ENCODE data around the gene CNST.

Gene CNST
- 73.9 to 118 (median 107) reads per million in 3 donors for total RNA-seq

GRCh38 chr1:246566128-246566812, at the start of gene CNST, which contains the start of gene TFB2M:
Gene CNST, plus strand, starts transcription at chr1:246566456. Its CDS starts 25,107 bp downstream, at chr1:246591563.
Gene TFB2M, minus strand, starts transcription at chr1:246566261. Its CDS starts 123 bp downstream, at chr1:246566138.
- peak; percentile 85 to 89 (median 86) for DNase-seq
- H3K27me3 ChIP-seq (replicated peaks; ENCODE audit: control insufficient read depth, insufficient read depth, low read length, poor library complexity, severe bottlenecking) = no peaks in the 10 kb centered on the region
- H3K4me3 ChIP-seq (ENCODE audit: insufficient read depth, low read depth, low read length, poor library complexity, severe bottlenecking) = peak within 1 kb of the TSS; percentile 94
- peak within 1 kb of the TSS; percentile 88 for H3K27ac ChIP-seq (ENCODE audit: insufficient read depth, low read length, poor library complexity, severe bottlenecking)
- H3K4me1 ChIP-seq (ENCODE audit: control insufficient read depth, insufficient read depth, low read length, poor library complexity, severe bottlenecking) = peaks cover 29% of the 10 kb centered on the region
- H3K9me3 ChIP-seq (ENCODE audit: control insufficient read depth, low read length) = no peaks in the 10 kb centered on the region
- peaks cover 3% of the 10 kb centered on the region for H3K36me3 ChIP-seq (ENCODE audit: control insufficient read depth, insufficient read depth, low read length)

- H3K4me3 ChIP-seq (ENCODE audit: insufficient read depth, low read depth, low read length, poor library complexity, severe bottlenecking) = no peak overlapping the region
- H3K4me1 ChIP-seq (ENCODE audit: control insufficient read depth, insufficient read depth, low read length, poor library complexity, severe bottlenecking) = no peaks in the 10 kb centered on the region
- DNase-seq = no peak
- H3K9me3 ChIP-seq (ENCODE audit: control insufficient read depth, low read length) = peaks cover 10% of the 10 kb centered on the region
- H3K36me3 ChIP-seq (ENCODE audit: control insufficient read depth, insufficient read depth, low read length) = no peaks in the 10 kb centered on the region
- no peak overlapping the region for H3K27ac ChIP-seq (ENCODE audit: insufficient read depth, low read length, poor library complexity, severe bottlenecking)
- H3K27me3 ChIP-seq (replicated peaks; ENCODE audit: control insufficient read depth, insufficient read depth, low read length, poor library complexity, severe bottlenecking) = no peaks in the 10 kb centered on the region
Measured at GRCh38 chr1:246517391-246517790, 48.9 kb upstream of the CNST start.

GRCh38 chr1:246518456-246519205, 47.6 kb upstream of the CNST start:
- H3K27ac ChIP-seq (ENCODE audit: insufficient read depth, low read length, poor library complexity, severe bottlenecking) = no peak overlapping the region
- peaks cover 10% of the 10 kb centered on the region for H3K9me3 ChIP-seq (ENCODE audit: control insufficient read depth, low read length)
- no peaks in the 10 kb centered on the region for H3K4me1 ChIP-seq (ENCODE audit: control insufficient read depth, insufficient read depth, low read length, poor library complexity, severe bottlenecking)
- H3K4me3 ChIP-seq (ENCODE audit: insufficient read depth, low read depth, low read length, poor library complexity, severe bottlenecking) = no peak overlapping the region
- DNase-seq = no peak
- no peaks in the 10 kb centered on the region for H3K27me3 ChIP-seq (replicated peaks; ENCODE audit: control insufficient read depth, insufficient read depth, low read length, poor library complexity, severe bottlenecking)
- H3K36me3 ChIP-seq (ENCODE audit: control insufficient read depth, insufficient read depth, low read length) = no peaks in the 10 kb centered on the region

GRCh38 chr1:246519514-246519913, 46.7 kb upstream of the CNST start:
- DNase-seq = no peak
- no peaks in the 10 kb centered on the region for H3K4me1 ChIP-seq (ENCODE audit: control insufficient read depth, insufficient read depth, low read length, poor library complexity, severe bottlenecking)
- H3K36me3 ChIP-seq (ENCODE audit: control insufficient read depth, insufficient read depth, low read length) = no peaks in the 10 kb centered on the region
- H3K4me3 ChIP-seq (ENCODE audit: insufficient read depth, low read depth, low read length, poor library complexity, severe bottlenecking) = no peak overlapping the region
- no peaks in the 10 kb centered on the region for H3K27me3 ChIP-seq (replicated peaks; ENCODE audit: control insufficient read depth, insufficient read depth, low read length, poor library complexity, severe bottlenecking)
- no peak overlapping the region for H3K27ac ChIP-seq (ENCODE audit: insufficient read depth, low read length, poor library complexity, severe bottlenecking)
- H3K9me3 ChIP-seq (ENCODE audit: control insufficient read depth, low read length) = peaks cover 10% of the 10 kb centered on the region

GRCh38 chr1:246526380-246526779, 39.9 kb upstream of the CNST start:
- DNase-seq = no peak
- H3K36me3 ChIP-seq (ENCODE audit: control insufficient read depth, insufficient read depth, low read length) = no peaks in the 10 kb centered on the region
- H3K27me3 ChIP-seq (replicated peaks; ENCODE audit: control insufficient read depth, insufficient read depth, low read length, poor library complexity, severe bottlenecking) = no peaks in the 10 kb centered on the region
- peaks cover 4% of the 10 kb centered on the region for H3K4me1 ChIP-seq (ENCODE audit: control insufficient read depth, insufficient read depth, low read length, poor library complexity, severe bottlenecking)
- no peak overlapping the region for H3K4me3 ChIP-seq (ENCODE audit: insufficient read depth, low read depth, low read length, poor library complexity, severe bottlenecking)
- no peak overlapping the region for H3K27ac ChIP-seq (ENCODE audit: insufficient read depth, low read length, poor library complexity, severe bottlenecking)
- peaks cover 4% of the 10 kb centered on the region for H3K9me3 ChIP-seq (ENCODE audit: control insufficient read depth, low read length)

GRCh38 chr1:246526915-246527314, 39.3 kb upstream of the CNST start:
- Histone ChIP-seq H3K27me3 (replicated peaks; ENCODE audit: control insufficient read depth, insufficient read depth, low read length, poor library complexity, severe bottlenecking) (no peaks in the 10 kb centered on the region), H3K4me3 (ENCODE audit: insufficient read depth, low read depth, low read length, poor library complexity, severe bottlenecking) (no peak overlapping the region), H3K9me3 (ENCODE audit: control insufficient read depth, low read length) (peaks cover 4% of the 10 kb centered on the region), H3K27ac (ENCODE audit: insufficient read depth, low read length, poor library complexity, severe bottlenecking) (no peak overlapping the region), H3K36me3 (ENCODE audit: control insufficient read depth, insufficient read depth, low read length) (no peaks in the 10 kb centered on the region), H3K4me1 (ENCODE audit: control insufficient read depth, insufficient read depth, low read length, poor library complexity, severe bottlenecking) (peaks cover 4% of the 10 kb centered on the region)
- DNase-seq = no peak

- no peaks in the 10 kb centered on the region for H3K36me3 ChIP-seq (ENCODE audit: control insufficient read depth, insufficient read depth, low read length)
- no peak overlapping the region for H3K27ac ChIP-seq (ENCODE audit: insufficient read depth, low read length, poor library complexity, severe bottlenecking)
- peaks cover 4% of the 10 kb centered on the region for H3K4me1 ChIP-seq (ENCODE audit: control insufficient read depth, insufficient read depth, low read length, poor library complexity, severe bottlenecking)
- no peak overlapping the region for H3K4me3 ChIP-seq (ENCODE audit: insufficient read depth, low read depth, low read length, poor library complexity, severe bottlenecking)
- DNase-seq = no peak
- no peaks in the 10 kb centered on the region for H3K27me3 ChIP-seq (replicated peaks; ENCODE audit: control insufficient read depth, insufficient read depth, low read length, poor library complexity, severe bottlenecking)
- peaks cover 4% of the 10 kb centered on the region for H3K9me3 ChIP-seq (ENCODE audit: control insufficient read depth, low read length)
Measured at GRCh38 chr1:246527402-246528088, 38.7 kb upstream of the CNST start.

- H3K36me3 ChIP-seq (ENCODE audit: control insufficient read depth, insufficient read depth, low read length) = no peaks in the 10 kb centered on the region
- peaks cover 4% of the 10 kb centered on the region for H3K4me1 ChIP-seq (ENCODE audit: control insufficient read depth, insufficient read depth, low read length, poor library complexity, severe bottlenecking)
- DNase-seq = no peak
- no peak overlapping the region for H3K27ac ChIP-seq (ENCODE audit: insufficient read depth, low read length, poor library complexity, severe bottlenecking)
- H3K27me3 ChIP-seq (replicated peaks; ENCODE audit: control insufficient read depth, insufficient read depth, low read length, poor library complexity, severe bottlenecking) = no peaks in the 10 kb centered on the region
- H3K9me3 ChIP-seq (ENCODE audit: control insufficient read depth, low read length) = peaks cover 4% of the 10 kb centered on the region
- H3K4me3 ChIP-seq (ENCODE audit: insufficient read depth, low read depth, low read length, poor library complexity, severe bottlenecking) = no peak overlapping the region
Measured at GRCh38 chr1:246528933-246529731, 37.1 kb upstream of the CNST start.

GRCh38 chr1:246530482-246530881, 35.8 kb upstream of the CNST start:
- Histone ChIP-seq H3K4me1 (ENCODE audit: control insufficient read depth, insufficient read depth, low read length, poor library complexity, severe bottlenecking) (peaks cover 4% of the 10 kb centered on the region), H3K36me3 (ENCODE audit: control insufficient read depth, insufficient read depth, low read length) (no peaks in the 10 kb centered on the region), H3K27ac (ENCODE audit: insufficient read depth, low read length, poor library complexity, severe bottlenecking) (no peak overlapping the region), H3K4me3 (ENCODE audit: insufficient read depth, low read depth, low read length, poor library complexity, severe bottlenecking) (no peak overlapping the region), H3K27me3 (replicated peaks; ENCODE audit: control insufficient read depth, insufficient read depth, low read length, poor library complexity, severe bottlenecking) (no peaks in the 10 kb centered on the region), H3K9me3 (ENCODE audit: control insufficient read depth, low read length) (peaks cover 4% of the 10 kb centered on the region)
- DNase-seq = no peak
